Mucosa of descending colon (tissue), 3 donors: Measurements from ENCODE around the gene SYT14. TPM values are rescaled to one million over a fixed set of nuclear protein-coding genes. Genes with fewer than 3 reads are reported as not detected.
"Not testable (repeated sequence)": the region's sequence is repeated elsewhere in the genome, so short reads cannot be mapped to it uniquely, and the experiment has no call there.

Experiments used
- ATAC-seq: fragments of 200-7000 bp; cut with Tn5 transposase; one replicate; pipeline ENCODE4 v1.9.1; 2020; ENCODE audit warnings: mild to moderate bottlenecking, moderate library complexity
- DNase-seq, 3 donors: peaks; one replicate each; pipeline ENCODE4 v3.0.0-alpha.2; 2020
- H3K36me3 ChIP-seq: fragments of 200-600 bp; one replicate; pipeline ENCODE4 v1.8.0; 2021; ENCODE audit warnings: low read depth, mild to moderate bottlenecking
- H3K4me1 ChIP-seq: fragments of 200-600 bp; one replicate; pipeline ENCODE4 v1.8.0; 2021; ENCODE audit warnings: low read depth, mild to moderate bottlenecking
- H3K4me3 ChIP-seq: fragments of 200-600 bp; one replicate; pipeline ENCODE4 v1.8.0; 2021; ENCODE audit warnings: mild to moderate bottlenecking
- H3K9me3 ChIP-seq: fragments of 200-600 bp; one replicate; pipeline ENCODE4 v1.8.0; 2021; ENCODE audit warnings: mild to moderate bottlenecking
- CTCF ChIP-seq: fragments of 200-600 bp; IDR thresholded peaks from one replicate; pipeline ENCODE4 v1.8.0; 2022; ENCODE audit warnings: antibody characterized with exemption, mild to moderate bottlenecking
- intact Hi-C, 2 donors: fragments of 100-400 bp; cut with DNase I in 1 of 2; cut with micrococcal nuclease in 1 of 2; formaldehyde crosslinking; loops; one replicate each; pipeline versions ENCODE4 v1.11.0 to v1.11.1; 2022; cut with DNase I, micrococcal nuclease
- total RNA-seq, 3 donors: library from RNA; stranded (reverse); fragmentation: NEBNext Ultra II Directional in 2 of 3; extraction: Animal tissue kit (Norgen Biotek cat#: 25700) in 2 of 3; gene quantifications; one replicate each; pipeline versions ENCODE4 v1.2.1 to v1.2.4, GENCODE V29; 2021 to 2023
- donor health status: DM: no; HTN: no; CAD: no; lungs with moderate emphysema.
- donor health status: DM: no; HTN: no; CAD: no.
- donor health status: DM: no; HTN: yes; CAD: no.

The SYT14 gene
- total RNA-seq, 3 donors from 2014 or later: 0.41 TPM; not detected in 2

GRCh38 chr1:209895709-209896108 lies 42.3 kb upstream of the SYT14 start:
- H3K9me3 ChIP-seq: no peaks in the 10 kb centered on the region
- intact Hi-C loops: no loop called here
- no peak for TF ChIP-seq CTCF
- no peaks in the 10 kb centered on the region for H3K36me3 ChIP-seq
- DNase-seq (no peak), ATAC-seq (no peak)
- H3K4me3 ChIP-seq: no peak overlapping the region
- no peaks in the 10 kb centered on the region for H3K4me1 ChIP-seq

- intact Hi-C loops: no loop called here
- ATAC-seq (no peak), DNase-seq (no peak)
- H3K4me3 ChIP-seq: no peak overlapping the region
- H3K4me1 ChIP-seq: no peaks in the 10 kb centered on the region
- no peaks in the 10 kb centered on the region for H3K36me3 ChIP-seq
- no peak for TF ChIP-seq CTCF
- no peaks in the 10 kb centered on the region for H3K9me3 ChIP-seq
Observed at GRCh38 chr1:209896346-209896745, 41.7 kb upstream of the SYT14 start.

GRCh38 chr1:209898271-209898670 lies 39.7 kb upstream of the SYT14 start:
- H3K4me1 ChIP-seq, H3K36me3 ChIP-seq, H3K4me3 ChIP-seq, intact Hi-C loops, H3K9me3 ChIP-seq, ATAC-seq, DNase-seq: not testable (repeated sequence)

- H3K36me3 ChIP-seq, H3K4me1 ChIP-seq, intact Hi-C loops, DNase-seq, H3K9me3 ChIP-seq, H3K4me3 ChIP-seq, ATAC-seq: not testable (repeated sequence)
Observed at GRCh38 chr1:209898851-209899250, 39.2 kb upstream of the SYT14 start.

GRCh38 chr1:209899948-209900347 lies 38.1 kb upstream of the SYT14 start:
- Histone ChIP-seq H3K4me1 (no peaks in the 10 kb centered on the region), H3K36me3 (no peaks in the 10 kb centered on the region), H3K9me3 (no peaks in the 10 kb centered on the region), H3K4me3 (no peak overlapping the region)
- no peak for TF ChIP-seq CTCF
- intact Hi-C loops: no loop called here
- ATAC-seq: peak; percentile 50
- peak in 1 of 3 donors; percentile 13 for DNase-seq

GRCh38 chr1:209900734-209901133 lies 37.3 kb upstream of the SYT14 start:
- TF ChIP-seq CTCF: no peak
- intact Hi-C loops: no loop called here
- no peaks in the 10 kb centered on the region for H3K36me3 ChIP-seq
- no peaks in the 10 kb centered on the region for H3K9me3 ChIP-seq
- ATAC-seq (no peak), DNase-seq (no peak)
- H3K4me1 ChIP-seq: no peaks in the 10 kb centered on the region
- H3K4me3 ChIP-seq: no peak overlapping the region

GRCh38 chr1:209901211-209901610 lies 36.8 kb upstream of the SYT14 start:
- H3K36me3 ChIP-seq: no peaks in the 10 kb centered on the region
- no peak for TF ChIP-seq CTCF
- no peak for ATAC-seq
- no peak for DNase-seq
- H3K9me3 ChIP-seq: no peaks in the 10 kb centered on the region
- no peak overlapping the region for H3K4me3 ChIP-seq
- no peaks in the 10 kb centered on the region for H3K4me1 ChIP-seq
- intact Hi-C loops: no loop called here

GRCh38 chr1:209904774-209905173 lies 33.2 kb upstream of the SYT14 start:
- H3K36me3 ChIP-seq, ATAC-seq, intact Hi-C loops, H3K4me3 ChIP-seq, H3K9me3 ChIP-seq, H3K4me1 ChIP-seq, DNase-seq: not testable (repeated sequence)
